Naive B cell (primary cell): ENCODE results near the gene FCN2. TPM values are rescaled to one million over a fixed set of nuclear protein-coding genes. Genes with fewer than 3 reads are reported as not detected.
"Not testable (repeated sequence)": the region's sequence is repeated elsewhere in the genome, so short reads cannot be mapped to it uniquely, and the experiment has no call there.

ENCODE experiments used
- ATAC-seq, 2 donors: fragments of 150-1000 bp; cut with Tn5 transposase; 2 replicates each; pipeline ENCODE4 v1.10.0; 2021; ENCODE audit warnings: low read depth in 2 of 2, mild to moderate bottlenecking in 2 of 2, moderate library complexity in 2 of 2
- DNase-seq: peaks from one replicate; pipeline ENCODE4 v3.0.0; 2022
- H3K27ac Mint-ChIP-seq, 6 donors: one replicate each; pipeline ENCODE4 v1.8.0; 2020 to 2022; ENCODE audit warnings: mild to moderate bottlenecking in 6 of 6, mixed read lengths in 6 of 6, moderate library complexity in 5 of 6, inconsistent platforms in 2 of 6
- H3K27me3 Mint-ChIP-seq, 3 donors: one replicate each; pipeline ENCODE4 v1.8.0; 2021 to 2022; ENCODE audit warnings: mixed read lengths in 3 of 3, mild to moderate bottlenecking in 1 of 3
- H3K36me3 Mint-ChIP-seq, 2 donors: one replicate each; pipeline ENCODE4 v1.8.0; 2020 to 2022; ENCODE audit warnings: mixed read lengths in 2 of 2, inconsistent platforms in 1 of 2, mild to moderate bottlenecking in 1 of 2
- H3K4me1 Mint-ChIP-seq, 3 donors: one replicate each; pipeline ENCODE4 v1.8.0; 2020 to 2022; ENCODE audit warnings: mixed read lengths in 3 of 3, inconsistent platforms in 1 of 3, mild to moderate bottlenecking in 1 of 3, moderate library complexity in 1 of 3
- H3K4me3 Mint-ChIP-seq, 8 donors: one replicate each; pipeline ENCODE4 v1.8.0; 2020 to 2022; ENCODE audit warnings: mild to moderate bottlenecking in 8 of 8, mixed read lengths in 8 of 8, moderate library complexity in 8 of 8, inconsistent platforms in 2 of 8
- H3K9me3 Mint-ChIP-seq, 7 donors: one replicate each; pipeline ENCODE4 v1.8.0; 2020 to 2022; ENCODE audit warnings: mixed read lengths in 7 of 7, mild to moderate bottlenecking in 5 of 7, inconsistent platforms in 2 of 7, moderate library complexity in 1 of 7
- polyA plus RNA-seq, 6 donors: library from polyadenylated mRNA; unstranded; fragments of 300-500 nt; fragmentation: Illumina TruSeq; gene quantifications; one replicate each; pipeline ENCODE4 v1.2.3, GENCODE V29; 2021; ENCODE audit warnings: low read depth in 6 of 6

FCN2 gene
- polyA plus RNA-seq, 6 donors from 2014 or later: not detected

GRCh38 chr9:134854541-134854981, 26.0 kb upstream of the FCN2 start:
- no peak overlapping the region for H3K27ac Mint-ChIP-seq
- H3K4me1 Mint-ChIP-seq: peaks cover 0 to 5% (median 0%) of the 10 kb centered on the region in 3 donors
- peaks cover 0 to 8% (median 5%) of the 10 kb centered on the region in 7 donors for H3K9me3 Mint-ChIP-seq
- H3K4me3 Mint-ChIP-seq: no peak overlapping the region
- ATAC-seq: no peak
- peaks cover 8 to 30% (median 25%) of the 10 kb centered on the region in 3 donors for H3K27me3 Mint-ChIP-seq
- no peak for DNase-seq
- peaks cover 0 to 9% of the 10 kb centered on the region in 2 donors for H3K36me3 Mint-ChIP-seq

- Mint-ChIP-seq H3K4me3 (no peak overlapping the region), H3K9me3 (peaks cover 0 to 12% (median 5%) of the 10 kb centered on the region in 7 donors), H3K36me3 (peaks cover 0 to 9% of the 10 kb centered on the region in 2 donors), H3K4me1 (peaks cover 0 to 5% (median 0%) of the 10 kb centered on the region in 3 donors), H3K27ac (no peak overlapping the region), H3K27me3 (peaks cover 8 to 35% (median 25%) of the 10 kb centered on the region in 3 donors)
- ATAC-seq: no peak
- no peak for DNase-seq
These were observed 25.2 kb upstream of the FCN2 start for GRCh38 chr9:134855231-134855899.

- peaks cover 11 to 35% (median 25%) of the 10 kb centered on the region in 3 donors for H3K27me3 Mint-ChIP-seq
- H3K4me3 Mint-ChIP-seq: peak overlapping the region in 1 of 8 donors; percentile 44
- DNase-seq (no peak), ATAC-seq (no peak)
- H3K27ac Mint-ChIP-seq: no peak overlapping the region
- peaks cover 0 to 5% (median 0%) of the 10 kb centered on the region in 3 donors for H3K4me1 Mint-ChIP-seq
- peaks cover 0 to 9% of the 10 kb centered on the region in 2 donors for H3K36me3 Mint-ChIP-seq
- peaks cover 0 to 12% (median 5%) of the 10 kb centered on the region in 7 donors for H3K9me3 Mint-ChIP-seq
These were observed 24.7 kb upstream of the FCN2 start for GRCh38 chr9:134855900-134856377.

- Mint-ChIP-seq H3K27me3 (peaks cover 11 to 35% (median 25%) of the 10 kb centered on the region in 3 donors), H3K9me3 (peaks cover 0 to 12% (median 5%) of the 10 kb centered on the region in 7 donors)
- H3K27ac Mint-ChIP-seq, H3K4me1 Mint-ChIP-seq, ATAC-seq, H3K36me3 Mint-ChIP-seq, H3K4me3 Mint-ChIP-seq, DNase-seq: not testable (repeated sequence)
These were observed 23.2 kb upstream of the FCN2 start for GRCh38 chr9:134857451-134857850.

- H3K27me3 Mint-ChIP-seq: peaks cover 11 to 35% (median 25%) of the 10 kb centered on the region in 3 donors
- ATAC-seq (no peak), DNase-seq (no peak)
- peak overlapping the region in 1 of 8 donors; percentile 42 for H3K4me3 Mint-ChIP-seq
- H3K36me3 Mint-ChIP-seq: peaks cover 0 to 9% of the 10 kb centered on the region in 2 donors
- peak overlapping the region in 2 of 6 donors; percentile 47 to 74 for H3K27ac Mint-ChIP-seq
- peaks cover 0 to 12% (median 5%) of the 10 kb centered on the region in 7 donors for H3K9me3 Mint-ChIP-seq
- peaks cover 0 to 5% (median 0%) of the 10 kb centered on the region in 3 donors for H3K4me1 Mint-ChIP-seq
These were observed 22.4 kb upstream of the FCN2 start for GRCh38 chr9:134858051-134858841.

- H3K27me3 Mint-ChIP-seq: peaks cover 11 to 27% (median 16%) of the 10 kb centered on the region in 3 donors
- peaks cover 0 to 9% of the 10 kb centered on the region in 2 donors for H3K36me3 Mint-ChIP-seq
- no peak for ATAC-seq
- H3K4me3 Mint-ChIP-seq: no peak overlapping the region
- no peak for DNase-seq
- peaks cover 0 to 5% (median 0%) of the 10 kb centered on the region in 3 donors for H3K4me1 Mint-ChIP-seq
- peaks cover 0 to 12% (median 5%) of the 10 kb centered on the region in 7 donors for H3K9me3 Mint-ChIP-seq
- H3K27ac Mint-ChIP-seq: no peak overlapping the region
These were observed 20.1 kb upstream of the FCN2 start for GRCh38 chr9:134860510-134860909.

GRCh38 chr9:134861595-134862334, 18.8 kb upstream of the FCN2 start:
- no peak for DNase-seq
- Mint-ChIP-seq H3K27ac (no peak overlapping the region), H3K4me3 (peak overlapping the region in 1 of 8 donors; percentile 66), H3K36me3 (peaks cover 0 to 8% of the 10 kb centered on the region in 2 donors), H3K9me3 (peaks cover 0 to 12% (median 5%) of the 10 kb centered on the region in 7 donors), H3K27me3 (peaks cover 8 to 19% (median 10%) of the 10 kb centered on the region in 3 donors), H3K4me1 (peaks cover 0 to 5% (median 0%) of the 10 kb centered on the region in 3 donors)
- no peak for ATAC-seq

GRCh38 chr9:134863306-134863902, 17.2 kb upstream of the FCN2 start:
- H3K4me1 Mint-ChIP-seq: peaks cover 0 to 3% (median 1%) of the 10 kb centered on the region in 3 donors
- ATAC-seq (no peak), DNase-seq (no peak)
- H3K27ac Mint-ChIP-seq: no peak overlapping the region
- no peak overlapping the region for H3K4me3 Mint-ChIP-seq
- peaks cover 0 to 5% (median 2%) of the 10 kb centered on the region in 7 donors for H3K9me3 Mint-ChIP-seq
- peaks cover 0 to 6% (median 6%) of the 10 kb centered on the region in 3 donors for H3K27me3 Mint-ChIP-seq
- no peaks in the 10 kb centered on the region for H3K36me3 Mint-ChIP-seq

- peak overlapping the region in 1 of 6 donors; percentile 47 for H3K27ac Mint-ChIP-seq
- H3K4me3 Mint-ChIP-seq: no peak overlapping the region
- no peaks in the 10 kb centered on the region for H3K36me3 Mint-ChIP-seq
- DNase-seq (no peak), ATAC-seq (no peak)
- H3K27me3 Mint-ChIP-seq: peaks cover 0 to 6% (median 5%) of the 10 kb centered on the region in 3 donors
- peaks cover 8 to 11% (median 9%) of the 10 kb centered on the region in 3 donors for H3K4me1 Mint-ChIP-seq
- peaks cover 0 to 5% (median 3%) of the 10 kb centered on the region in 7 donors for H3K9me3 Mint-ChIP-seq
These were observed 16.4 kb upstream of the FCN2 start for GRCh38 chr9:134863941-134864820.

- H3K4me1 Mint-ChIP-seq: peaks cover 13 to 16% (median 15%) of the 10 kb centered on the region in 3 donors
- H3K4me3 Mint-ChIP-seq: no peak overlapping the region
- peaks cover 0 to 4% (median 3%) of the 10 kb centered on the region in 7 donors for H3K9me3 Mint-ChIP-seq
- peaks cover 0 to 8% (median 6%) of the 10 kb centered on the region in 3 donors for H3K27me3 Mint-ChIP-seq
- ATAC-seq (no peak), DNase-seq (no peak)
- no peak overlapping the region for H3K27ac Mint-ChIP-seq
- no peaks in the 10 kb centered on the region for H3K36me3 Mint-ChIP-seq
These were observed 15.8 kb upstream of the FCN2 start for GRCh38 chr9:134864821-134865190.

GRCh38 chr9:134867917-134868750, 12.5 kb upstream of the FCN2 start:
- Mint-ChIP-seq H3K36me3 (peaks cover 4 to 6% of the 10 kb centered on the region in 2 donors), H3K9me3 (peaks cover 3 to 14% (median 7%) of the 10 kb centered on the region in 7 donors), H3K27ac (peak overlapping the region in 1 of 6 donors; percentile 62), H3K27me3 (peaks cover 0 to 4% (median 3%) of the 10 kb centered on the region in 3 donors), H3K4me1 (peaks cover 20 to 28% (median 21%) of the 10 kb centered on the region in 3 donors), H3K4me3 (peak overlapping the region in 1 of 8 donors; percentile 33)
- no peak for DNase-seq
- ATAC-seq: no peak
